OCI-LY3 (cell line): ENCODE results near the gene ACP6.

Experiments
- H2AFZ ChIP-seq: fragments of 200-600, 300-600 bp; shearing (Covaris generic); 2 replicates; pipeline ENCODE4 v1.6.0; 2014; ENCODE audit warnings: antibody characterized with exemption, low read depth, low read length
- H3K27ac ChIP-seq: fragments of 200-600, 300-600 bp; sonication (generic); 2 replicates; pipeline ENCODE4 v1.5.1; 2014; ENCODE audit warnings: mild to moderate bottlenecking, low read length, moderate library complexity, mixed read lengths
- H3K27me3 ChIP-seq: fragments of 200-600, 300-600 bp; sonication (generic); 2 replicates; pipeline ENCODE4 v1.6.1; 2014; ENCODE audit warnings: low read depth, low read length, mixed read lengths
- H3K36me3 ChIP-seq: fragments of 200-600, 300-600 bp; sonication (generic); replicated peaks from 2 replicates; pipeline ENCODE3; 2014; ENCODE audit warnings: low read depth, low read length, mixed read lengths
- H3K4me1 ChIP-seq: fragments of 300-600, 200-600 bp; sonication (generic); 2 replicates; pipeline ENCODE4 v1.6.1; 2014; ENCODE audit warnings: low read length, mixed read lengths
- H3K4me2 ChIP-seq: fragments of 200-600, 300-600 bp; sonication (generic); 2 replicates; pipeline ENCODE4 v1.6.1; 2014; ENCODE audit warnings: low read length, mixed read lengths
- H3K4me3 ChIP-seq: fragments of 300-600, 200-600 bp; sonication (generic); 2 replicates; pipeline ENCODE4 v1.5.1; 2014; ENCODE audit warnings: antibody characterized with exemption, mild to moderate bottlenecking, low read length, moderate library complexity
- H3K79me2 ChIP-seq: fragments of 300-600, 200-600 bp; shearing (Covaris generic); 2 replicates; pipeline ENCODE4 v1.6.1; 2014; ENCODE audit warnings: mild to moderate bottlenecking, low read length, mixed read lengths
- H3K9ac ChIP-seq: fragments of 300-600, 200-600 bp; shearing (Covaris generic); 2 replicates; pipeline ENCODE4 v1.6.0; 2014; ENCODE audit warnings: mild to moderate bottlenecking, low read length, moderate library complexity
- H3K9me3 ChIP-seq: fragments of 200-600, 300-600 bp; shearing (Covaris generic); 2 replicates; pipeline ENCODE4 v1.6.1; 2014; ENCODE audit warnings: low read length, mixed read lengths; ENCODE audit not compliant: insufficient read depth
- H4K20me1 ChIP-seq: fragments of 200-600, 300-600 bp; sonication (generic); 2 replicates; pipeline ENCODE4 v1.6.1; 2016; ENCODE audit warnings: low read length, mixed read lengths; ENCODE audit not compliant: insufficient read depth
- EZH2phosphoT487 ChIP-seq: fragments of 200-600 bp; shearing (Covaris generic); IDR thresholded peaks from 2 replicates; pipeline ENCODE4 v1.6.1; 2018; ENCODE audit warnings: antibody characterized with exemption, mixed run types, low read depth
- TF ChIP-seq, protein P1 (sequence below): fragments of 200-600, 300-600 bp; sonication (generic); IDR thresholded peaks from 2 replicates; pipeline ENCODE4 v1.5.1; 2014; ENCODE audit warnings: antibody characterized with exemption, low read length, low read depth

The ACP6 gene

GRCh38 chr1:147597010-147597409, 73.3 kb downstream of the ACP6 start:
- H3K4me2 ChIP-seq, result no peak overlapping the region
- H3K27ac ChIP-seq, result no peak overlapping the region
- no peak overlapping the region for H3K4me3 ChIP-seq
- peaks cover 53% of the 10 kb centered on the region for H3K27me3 ChIP-seq
- no peak overlapping the region for H3K9ac ChIP-seq
- TF ChIP-seq EZH2phosphoT487, result no peak
- TF ChIP-seq, protein P1, sequence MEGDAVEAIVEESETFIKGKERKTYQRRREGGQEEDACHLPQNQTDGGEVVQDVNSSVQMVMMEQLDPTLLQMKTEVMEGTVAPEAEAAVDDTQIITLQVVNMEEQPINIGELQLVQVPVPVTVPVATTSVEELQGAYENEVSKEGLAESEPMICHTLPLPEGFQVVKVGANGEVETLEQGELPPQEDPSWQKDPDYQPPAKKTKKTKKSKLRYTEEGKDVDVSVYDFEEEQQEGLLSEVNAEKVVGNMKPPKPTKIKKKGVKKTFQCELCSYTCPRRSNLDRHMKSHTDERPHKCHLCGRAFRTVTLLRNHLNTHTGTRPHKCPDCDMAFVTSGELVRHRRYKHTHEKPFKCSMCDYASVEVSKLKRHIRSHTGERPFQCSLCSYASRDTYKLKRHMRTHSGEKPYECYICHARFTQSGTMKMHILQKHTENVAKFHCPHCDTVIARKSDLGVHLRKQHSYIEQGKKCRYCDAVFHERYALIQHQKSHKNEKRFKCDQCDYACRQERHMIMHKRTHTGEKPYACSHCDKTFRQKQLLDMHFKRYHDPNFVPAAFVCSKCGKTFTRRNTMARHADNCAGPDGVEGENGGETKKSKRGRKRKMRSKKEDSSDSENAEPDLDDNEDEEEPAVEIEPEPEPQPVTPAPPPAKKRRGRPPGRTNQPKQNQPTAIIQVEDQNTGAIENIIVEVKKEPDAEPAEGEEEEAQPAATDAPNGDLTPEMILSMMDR, result no peak
- H3K36me3 ChIP-seq, result no peaks in the 10 kb centered on the region
- peaks cover 13% of the 10 kb centered on the region for H3K4me1 ChIP-seq
- no peaks in the 10 kb centered on the region for H3K9me3 ChIP-seq
- no peak overlapping the region for H2AFZ ChIP-seq
- H3K79me2 ChIP-seq, result peaks cover 13% of the 10 kb centered on the region
- no peaks in the 10 kb centered on the region for H4K20me1 ChIP-seq
